ENCODE measurements around the gene UTP20. TPM values are rescaled to one million over a fixed set of nuclear protein-coding genes. Genes with fewer than 3 reads are reported as not detected.

Gene UTP20
- total and polyA plus RNA-seq, 2 of the 4 experiments (the other 2 are of a cell fraction) = 6.8 to 22.0 TPM

DNA sequence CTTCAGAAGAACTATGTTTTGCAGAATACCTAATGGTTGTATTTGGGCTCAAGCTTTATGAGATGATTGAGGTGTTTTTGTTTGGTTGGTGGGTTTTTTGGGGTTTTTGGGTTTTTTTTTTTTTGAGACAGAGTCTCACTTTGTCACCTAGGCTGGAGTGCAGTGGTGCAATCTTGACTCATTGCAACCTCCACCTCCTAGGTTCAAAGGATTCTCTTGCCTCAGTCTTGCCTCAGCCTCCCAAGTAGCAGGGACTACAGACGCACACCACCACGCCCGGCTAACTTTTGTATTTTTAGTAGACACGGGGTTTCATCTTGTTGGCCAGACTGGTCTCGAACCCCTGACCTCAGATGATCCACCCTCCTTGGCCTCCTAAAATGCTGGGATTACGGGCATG is 88.1 kb downstream of the UTP20 start:
- DNase-seq = no peak
- in situ Hi-C loops (cut with MboI; ENCODE audit: low sequenced_read_pairs) (no loop called here), dilution Hi-C loops (cut with HindIII; ENCODE audit: low sequenced_read_pairs, unreplicated experiment) (no loop called here), intact Hi-C loops (cut with micrococcal nuclease) (no loop called here)
- Histone ChIP-seq H3K36me3 (ENCODE audit: control insufficient read depth, insufficient read depth, low read length) (peaks cover 35% of the 10 kb centered on the region), H3K4me2 (ENCODE audit: low read depth, low read length) (no peak overlapping the region), H3K56ac (ENCODE audit: extremely low read depth, insufficient read depth, low read length) (no peak overlapping the region), H2BK120ac (ENCODE audit: low read depth, low read length) (no peak overlapping the region), H2AFZ (replicated peaks; ENCODE audit: low read length, poor library complexity) (no peak overlapping the region), H3K4me3 (ENCODE audit: insufficient read depth, low read depth, low read length) (no peak overlapping the region), H4K8ac (ENCODE audit: low read depth in 2 of 2, low read length in 2 of 2) (no peak overlapping the region), H2BK20ac (ENCODE audit: low read depth, low read length) (no peak overlapping the region), H2AK5ac (ENCODE audit: low read depth, low read length) (no peak overlapping the region), H3K14ac (replicated peaks; ENCODE audit: low read depth, low read length) (no peak overlapping the region), H3K4ac (ENCODE audit: low read depth, low read length) (no peak overlapping the region), H3K23ac (ENCODE audit: low read depth, low read length) (no peak overlapping the region), H4K20me1 (ENCODE audit: insufficient read depth, low read length) (no peaks in the 10 kb centered on the region), H3K9me1 (ENCODE audit: insufficient read depth, low read length) (0 out of 2 replicates have a peak, but pooled peaks cover 2% of the 10 kb centered on the region), H3K27ac (ENCODE audit: insufficient read depth, low read length) (no peak overlapping the region), H2BK15ac (ENCODE audit: low read depth, low read length) (no peak overlapping the region), H4K91ac (ENCODE audit: insufficient read depth, low read depth, low read length) (no peak overlapping the region), H3K9ac (ENCODE audit: low read depth, low read length) (no peak overlapping the region), H2AK9ac (replicated peaks; ENCODE audit: low read depth, low read length, poor library complexity) (no peak overlapping the region), H3K79me1 (ENCODE audit: low read depth in 1 of 2, low read length in 2 of 2) (no peaks in the 10 kb centered on the region), H2BK5ac (ENCODE audit: low read depth, low read length, poor library complexity, severe bottlenecking) (no peak overlapping the region), H4K5ac (ENCODE audit: low read depth, low read length) (no peak overlapping the region), H3K18ac (ENCODE audit: low read depth, low read length) (no peak overlapping the region), H3K27me3 (ENCODE audit: control insufficient read depth, insufficient read depth, low read length) (no peaks in the 10 kb centered on the region), H3K9me3 (ENCODE audit: control insufficient read depth, insufficient read depth, low read length) (no peaks in the 10 kb centered on the region), H3K4me1 (ENCODE audit: control insufficient read depth, insufficient read depth, low read length) (no peaks in the 10 kb centered on the region)
- CTCF ChIA-PET = interaction anchor here (0.6 kb wide), 1 partner anchor 98 kb away, joined by 6 read pairs; no protein-coding TSS in a partner anchor
- no TSS peak for BruUV-seq (replicated peaks)
- no peak for ATAC-seq (ENCODE audit: low read depth)
- WGBS, 2 experiments (ENCODE audit: extremely low coverage in 2 of 2, insufficient read length in 1 of 2) = 100% methylated on average over 3 of the region's 6 CpGs; no CpG with 5 or more reads in 1 of the 2 experiments
- POLR2A ChIA-PET (ENCODE audit: unreplicated experiment) = no interaction called here
- TF ChIP-seq MAZ (IDR thresholded peaks at IDR 0.05; ENCODE audit: borderline replicate concordance, low read depth, low read length) (no peak), MXI1 (IDR thresholded peaks at IDR 0.05; ENCODE audit: borderline replicate concordance, low read depth, low read length) (no peak), CTCF (conservative IDR thresholded peaks at IDR 0.05; ENCODE audit: low read depth, low read length) (no peak), CEBPB (IDR thresholded peaks at IDR 0.05; ENCODE audit: low read depth, low read length) (no peak), RCOR1 (IDR thresholded peaks at IDR 0.05; ENCODE audit: insufficient replicate concordance, low read length) (no peak), FOS (IDR thresholded peaks at IDR 0.05; ENCODE audit: low read depth, low read length) (no peak)
- TF ChIP-seq, protein P1, sequence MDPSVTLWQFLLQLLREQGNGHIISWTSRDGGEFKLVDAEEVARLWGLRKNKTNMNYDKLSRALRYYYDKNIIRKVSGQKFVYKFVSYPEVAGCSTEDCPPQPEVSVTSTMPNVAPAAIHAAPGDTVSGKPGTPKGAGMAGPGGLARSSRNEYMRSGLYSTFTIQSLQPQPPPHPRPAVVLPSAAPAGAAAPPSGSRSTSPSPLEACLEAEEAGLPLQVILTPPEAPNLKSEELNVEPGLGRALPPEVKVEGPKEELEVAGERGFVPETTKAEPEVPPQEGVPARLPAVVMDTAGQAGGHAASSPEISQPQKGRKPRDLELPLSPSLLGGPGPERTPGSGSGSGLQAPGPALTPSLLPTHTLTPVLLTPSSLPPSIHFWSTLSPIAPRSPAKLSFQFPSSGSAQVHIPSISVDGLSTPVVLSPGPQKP (IDR thresholded peaks at IDR 0.05; ENCODE audit: borderline replicate concordance, low read depth, low read length) = no peak

Data from IMR-90 (cell line).